Fibroblast of lung (primary cell): ENCODE data around the gene SLC5A10.

Experiments used
- EZH2 ChIP-seq: IDR thresholded peaks from 2 replicates; pipeline ENCODE4 v1.5.1; 2012; ENCODE audit warnings: low read length, control low read depth, mild to moderate bottlenecking; ENCODE audit errors: missing control alignments
- TF ChIP-seq, protein P1 (sequence below), 2 donors: IDR thresholded peaks in 1 of 2; conservative IDR thresholded peaks in 1 of 2; 1 replicate in 1 of 2; 2 replicates in 1 of 2; pipeline ENCODE4 v1.5.1; 2011 to 2012; ENCODE audit warnings: low read length in 2 of 2, control low read depth in 1 of 2, inconsistent platforms in 1 of 2, low read depth in 1 of 2, mild to moderate bottlenecking in 1 of 2

- TF ChIP-seq, protein P1, sequence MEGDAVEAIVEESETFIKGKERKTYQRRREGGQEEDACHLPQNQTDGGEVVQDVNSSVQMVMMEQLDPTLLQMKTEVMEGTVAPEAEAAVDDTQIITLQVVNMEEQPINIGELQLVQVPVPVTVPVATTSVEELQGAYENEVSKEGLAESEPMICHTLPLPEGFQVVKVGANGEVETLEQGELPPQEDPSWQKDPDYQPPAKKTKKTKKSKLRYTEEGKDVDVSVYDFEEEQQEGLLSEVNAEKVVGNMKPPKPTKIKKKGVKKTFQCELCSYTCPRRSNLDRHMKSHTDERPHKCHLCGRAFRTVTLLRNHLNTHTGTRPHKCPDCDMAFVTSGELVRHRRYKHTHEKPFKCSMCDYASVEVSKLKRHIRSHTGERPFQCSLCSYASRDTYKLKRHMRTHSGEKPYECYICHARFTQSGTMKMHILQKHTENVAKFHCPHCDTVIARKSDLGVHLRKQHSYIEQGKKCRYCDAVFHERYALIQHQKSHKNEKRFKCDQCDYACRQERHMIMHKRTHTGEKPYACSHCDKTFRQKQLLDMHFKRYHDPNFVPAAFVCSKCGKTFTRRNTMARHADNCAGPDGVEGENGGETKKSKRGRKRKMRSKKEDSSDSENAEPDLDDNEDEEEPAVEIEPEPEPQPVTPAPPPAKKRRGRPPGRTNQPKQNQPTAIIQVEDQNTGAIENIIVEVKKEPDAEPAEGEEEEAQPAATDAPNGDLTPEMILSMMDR (conservative IDR thresholded peaks at IDR 0.05 in 1 of 2, IDR thresholded peaks at IDR 0.05 in 1 of 2; ENCODE audit: low read depth in 1 of 2, low read length in 2 of 2), result no peak
- TF ChIP-seq EZH2, result no peak
Measured at GRCh38 chr17:18987862-18988545, 36.0 kb downstream of the SLC5A10 start.
